T47D (cell line): Measurements from ENCODE around the gene RTN1.

Source experiments
- DNase-seq, 2 experiments: peaks; one replicate each; pipeline versions ENCODE4 v3.0.0 to v3.0.0-alpha.2; 2011 to 2012; ENCODE audit warnings: low read depth in 1 of 2, low spot score in 1 of 2
- JUND ChIP-seq: IDR thresholded peaks from 2 replicates; pipeline ENCODE4 v1.6.1; 2012; ENCODE audit warnings: low read depth
- in situ Hi-C: cut with HindIII; loops from 2 replicates; pipeline ENCODE4 v1.10.0; 2016; ENCODE audit warnings: low sequenced_read_pairs, low pct_unique_long_range_greater_than_20kb

RTN1 gene

GRCh38 chr14:59601056-59601455 lies 269.5 kb downstream of the RTN1 start:
- no peak for DNase-seq
- in situ Hi-C loops = no loop called here
- no peak for TF ChIP-seq JUND

GRCh38 chr14:59600211-59600945 lies 270.2 kb downstream of the RTN1 start:
- DNase-seq = no peak
- TF ChIP-seq JUND = no peak
- in situ Hi-C loops = no loop called here

GRCh38 chr14:59595071-59595470 lies 275.5 kb downstream of the RTN1 start:
- no peak for TF ChIP-seq JUND
- in situ Hi-C loops = no loop called here
- DNase-seq = no peak

- TF ChIP-seq JUND = no peak
- in situ Hi-C loops = no loop called here
- DNase-seq = no peak
These were observed 278.8 kb downstream of the RTN1 start for GRCh38 chr14:59591641-59592370.

- no peak for DNase-seq
- no peak for TF ChIP-seq JUND
- in situ Hi-C loops = no loop called here
These were observed 282.5 kb downstream of the RTN1 start for GRCh38 chr14:59588101-59588500.

GRCh38 chr14:59585891-59586554 lies 284.6 kb downstream of the RTN1 start:
- TF ChIP-seq JUND = no peak
- in situ Hi-C loops = no loop called here
- DNase-seq = peak in 1 of 2 experiments; percentile 31

- no peak for DNase-seq
- in situ Hi-C loops = no loop called here
- TF ChIP-seq JUND = no peak
These were observed 286.8 kb downstream of the RTN1 start for GRCh38 chr14:59583755-59584154.

- no peak for DNase-seq
- no peak for TF ChIP-seq JUND
- in situ Hi-C loops = no loop called here
These were observed 287.6 kb downstream of the RTN1 start for GRCh38 chr14:59582845-59583509.

- in situ Hi-C loops = no loop called here
- no peak for TF ChIP-seq JUND
- DNase-seq = no peak
These were observed 288.4 kb downstream of the RTN1 start for GRCh38 chr14:59582161-59582560.

- in situ Hi-C loops = no loop called here
- DNase-seq = no peak
- no peak for TF ChIP-seq JUND
These were observed 289.7 kb downstream of the RTN1 start for GRCh38 chr14:59580911-59581310.

- peak; percentile 77 to 92 for DNase-seq
- in situ Hi-C loops = no loop called here
These were observed 294.0 kb downstream of the RTN1 start, which contains the start of gene CCDC175 for GRCh38 chr14:59576332-59577294. Gene CCDC175 (minus strand): TSS chr14:59576812. CDS start chr14:59576775, 37 bp downstream.

GRCh38 chr14:59570122-59570521 lies 300.5 kb downstream of the RTN1 start:
- DNase-seq = peak in 1 of 2 experiments; percentile 43
- TF ChIP-seq JUND = no peak
- in situ Hi-C loops = no loop called here

More at GRCh38 chr14:59576332-59577294, 294.0 kb downstream of the RTN1 start, which contains the start of gene CCDC175:
- TF ChIP-seq JUND = no peak
